ENCODE data around the gene PAK5. TPM values are rescaled to one million over a fixed set of nuclear protein-coding genes. Genes with fewer than 3 reads are reported as not detected.

Gene PAK5
- total and polyA plus RNA-seq, 2 experiments from 2014 or later = not detected

DNA sequence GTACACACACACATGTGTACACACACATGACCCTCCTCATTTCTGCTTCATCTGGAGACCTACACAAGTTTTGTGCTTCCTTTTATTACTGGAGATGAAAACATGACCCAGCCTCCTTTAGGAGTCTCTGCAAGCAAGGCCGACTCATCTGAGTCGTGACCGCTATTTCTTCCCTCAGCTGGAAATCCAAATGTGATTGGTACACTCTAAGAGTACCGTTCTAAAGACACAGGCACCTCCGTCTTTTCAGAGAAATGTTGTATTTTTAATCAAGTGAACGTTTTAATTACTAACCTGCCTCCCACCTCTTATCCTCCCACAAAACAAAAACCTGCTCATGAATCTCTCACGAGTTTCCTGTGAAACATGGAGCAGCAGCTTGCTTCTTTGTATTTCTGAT is 261.5 kb downstream of the PAK5 start:
- H3K79me2 ChIP-seq (ENCODE audit: insufficient read depth) = no peaks in the 10 kb centered on the region
- H3K9me2 ChIP-seq (ENCODE audit: insufficient read depth) = no peaks in the 10 kb centered on the region
- no peak overlapping the region for H2AFZ ChIP-seq
- H3K4me2 ChIP-seq (ENCODE audit: unreplicated experiment) = no peak overlapping the region
- H3K4me1 ChIP-seq (ENCODE audit: insufficient read depth) = no peaks in the 10 kb centered on the region
- H3K4me3 ChIP-seq = no peak overlapping the region
- no peak overlapping the region for H3K27ac ChIP-seq
- no peak for DNase-seq
- no peaks in the 10 kb centered on the region for H4K20me1 ChIP-seq (ENCODE audit: insufficient read depth)
- peaks cover 23% of the 10 kb centered on the region for H3K27me3 ChIP-seq (replicated peaks; ENCODE audit: insufficient read depth)
- 54 to 59% methylated on average over 7 of the region's 7 CpGs for WGBS, 2 experiments (ENCODE audit: low coverage in 1 of 2, low lambda C conversion rate in 2 of 2, missing lambda C conversion rate in 2 of 2)
- no peaks in the 10 kb centered on the region for H3K36me3 ChIP-seq (ENCODE audit: low read depth)
- H3F3A ChIP-seq (ENCODE audit: insufficient read depth) = no peaks in the 10 kb centered on the region
- H3K9ac ChIP-seq = no peak overlapping the region
- no peaks in the 10 kb centered on the region for H3K9me3 ChIP-seq (ENCODE audit: low read depth)
- TF ChIP-seq EZH2phosphoT487 (IDR thresholded peaks at IDR 0.05; ENCODE audit: insufficient read depth, low read depth) (no peak), EZH2 (IDR thresholded peaks at IDR 0.05; ENCODE audit: insufficient read depth, poor library complexity, severe bottlenecking) (no peak)
- in situ Hi-C loops (cut with MboI) = no loop called here

DNA sequence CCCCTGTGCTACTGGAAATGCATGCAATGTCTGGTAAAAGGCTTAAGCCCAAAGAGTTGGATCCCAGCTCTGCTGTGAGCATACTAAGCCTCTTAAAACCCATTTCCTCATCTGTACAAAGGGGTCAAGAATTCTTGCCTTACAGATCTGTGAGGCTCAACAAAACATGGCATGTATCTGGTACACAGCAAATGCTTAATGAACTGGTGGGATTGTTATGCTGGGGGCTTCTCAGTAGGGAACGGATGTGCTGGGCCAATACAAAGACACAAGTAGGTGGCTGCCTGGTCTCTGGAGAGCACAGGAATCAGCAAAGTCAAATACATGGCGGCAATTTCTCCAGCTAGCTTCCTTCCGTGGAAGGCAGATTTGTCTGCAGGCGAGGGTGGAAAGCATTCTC is 262.2 kb downstream of the PAK5 start:
- H3K27me3 ChIP-seq (replicated peaks; ENCODE audit: insufficient read depth) = peaks cover 21% of the 10 kb centered on the region
- H3F3A ChIP-seq (ENCODE audit: insufficient read depth) = no peaks in the 10 kb centered on the region
- H2AFZ ChIP-seq = no peak overlapping the region
- in situ Hi-C loops (cut with MboI) = no loop called here
- H3K79me2 ChIP-seq (ENCODE audit: insufficient read depth) = no peaks in the 10 kb centered on the region
- TF ChIP-seq EZH2 (IDR thresholded peaks at IDR 0.05; ENCODE audit: insufficient read depth, poor library complexity, severe bottlenecking) (no peak), EZH2phosphoT487 (IDR thresholded peaks at IDR 0.05; ENCODE audit: insufficient read depth, low read depth) (no peak)
- H3K4me2 ChIP-seq (ENCODE audit: unreplicated experiment) = no peak overlapping the region
- H3K9me3 ChIP-seq (ENCODE audit: low read depth) = no peaks in the 10 kb centered on the region
- H3K9me2 ChIP-seq (ENCODE audit: insufficient read depth) = no peaks in the 10 kb centered on the region
- H3K27ac ChIP-seq = no peak overlapping the region
- H3K36me3 ChIP-seq (ENCODE audit: low read depth) = no peaks in the 10 kb centered on the region
- H3K4me3 ChIP-seq = no peak overlapping the region
- WGBS, 2 experiments (ENCODE audit: low coverage in 1 of 2, low lambda C conversion rate in 2 of 2, missing lambda C conversion rate in 2 of 2) = 51% methylated on average over 4 of the region's 4 CpGs
- H3K4me1 ChIP-seq (ENCODE audit: insufficient read depth) = no peaks in the 10 kb centered on the region
- no peaks in the 10 kb centered on the region for H4K20me1 ChIP-seq (ENCODE audit: insufficient read depth)
- no peak for DNase-seq
- no peak overlapping the region for H3K9ac ChIP-seq

- Histone ChIP-seq H3K9me2 (ENCODE audit: insufficient read depth) (no peaks in the 10 kb centered on the region), H3K9me3 (ENCODE audit: low read depth) (no peaks in the 10 kb centered on the region), H4K20me1 (ENCODE audit: insufficient read depth) (no peaks in the 10 kb centered on the region), H3K4me2 (ENCODE audit: unreplicated experiment) (no peak overlapping the region), H3K4me1 (ENCODE audit: insufficient read depth) (no peaks in the 10 kb centered on the region), H3K4me3 (no peak overlapping the region), H3K27ac (no peak overlapping the region), H3K79me2 (ENCODE audit: insufficient read depth) (no peaks in the 10 kb centered on the region), H3K27me3 (replicated peaks; ENCODE audit: insufficient read depth) (peaks cover 19% of the 10 kb centered on the region), H2AFZ (no peak overlapping the region), H3K9ac (no peak overlapping the region), H3F3A (ENCODE audit: insufficient read depth) (no peaks in the 10 kb centered on the region), H3K36me3 (ENCODE audit: low read depth) (no peaks in the 10 kb centered on the region)
- in situ Hi-C loops (cut with MboI) = no loop called here
- WGBS, 2 experiments (ENCODE audit: low coverage in 1 of 2, low lambda C conversion rate in 2 of 2, missing lambda C conversion rate in 2 of 2) = 50 to 61% methylated on average over 1 of the region's 1 CpG
- TF ChIP-seq EZH2 (IDR thresholded peaks at IDR 0.05; ENCODE audit: insufficient read depth, poor library complexity, severe bottlenecking) = no peak
- no peak for TF ChIP-seq EZH2phosphoT487 (IDR thresholded peaks at IDR 0.05; ENCODE audit: insufficient read depth, low read depth)
- no peak for DNase-seq
Observed at GRCh38 chr20:9575836-9576235, 263.0 kb downstream of the PAK5 start.

DNA sequence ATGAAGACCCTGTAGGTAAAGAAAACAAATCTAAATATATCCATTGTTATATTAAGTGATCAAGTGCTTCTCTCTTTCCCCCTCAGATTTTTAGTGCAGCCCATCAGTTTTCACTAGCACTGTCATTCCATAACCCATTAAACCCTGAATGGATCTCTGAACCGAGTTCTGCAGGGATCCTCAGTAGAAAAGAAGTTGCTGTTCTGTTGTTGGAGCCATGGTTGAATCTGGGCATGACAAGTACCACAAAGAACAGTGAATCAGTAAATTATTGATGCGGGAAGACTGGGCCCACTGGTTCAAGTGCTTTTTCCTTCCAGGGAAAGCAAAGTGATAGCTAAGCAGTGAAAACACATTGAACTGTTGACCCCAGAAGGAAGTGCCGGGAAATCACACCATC is 264.1 kb downstream of the PAK5 start:
- H3K36me3 ChIP-seq (ENCODE audit: low read depth) = no peaks in the 10 kb centered on the region
- no peak overlapping the region for H3K27ac ChIP-seq
- peaks cover 19% of the 10 kb centered on the region for H3K27me3 ChIP-seq (replicated peaks; ENCODE audit: insufficient read depth)
- H3K79me2 ChIP-seq (ENCODE audit: insufficient read depth) = no peaks in the 10 kb centered on the region
- no peak for TF ChIP-seq EZH2phosphoT487 (IDR thresholded peaks at IDR 0.05; ENCODE audit: insufficient read depth, low read depth)
- no peak for TF ChIP-seq EZH2 (IDR thresholded peaks at IDR 0.05; ENCODE audit: insufficient read depth, poor library complexity, severe bottlenecking)
- no peaks in the 10 kb centered on the region for H3F3A ChIP-seq (ENCODE audit: insufficient read depth)
- in situ Hi-C loops (cut with MboI) = no loop called here
- no peak overlapping the region for H3K4me2 ChIP-seq (ENCODE audit: unreplicated experiment)
- H3K9me2 ChIP-seq (ENCODE audit: insufficient read depth) = no peaks in the 10 kb centered on the region
- H2AFZ ChIP-seq = no peak overlapping the region
- no peaks in the 10 kb centered on the region for H3K4me1 ChIP-seq (ENCODE audit: insufficient read depth)
- H3K9ac ChIP-seq = no peak overlapping the region
- no peaks in the 10 kb centered on the region for H3K9me3 ChIP-seq (ENCODE audit: low read depth)
- DNase-seq = no peak
- 25% methylated on average over 3 of the region's 3 CpGs for WGBS, 2 experiments (ENCODE audit: low coverage in 1 of 2, low lambda C conversion rate in 2 of 2, missing lambda C conversion rate in 2 of 2)
- H4K20me1 ChIP-seq (ENCODE audit: insufficient read depth) = no peaks in the 10 kb centered on the region
- no peak overlapping the region for H3K4me3 ChIP-seq

DNA sequence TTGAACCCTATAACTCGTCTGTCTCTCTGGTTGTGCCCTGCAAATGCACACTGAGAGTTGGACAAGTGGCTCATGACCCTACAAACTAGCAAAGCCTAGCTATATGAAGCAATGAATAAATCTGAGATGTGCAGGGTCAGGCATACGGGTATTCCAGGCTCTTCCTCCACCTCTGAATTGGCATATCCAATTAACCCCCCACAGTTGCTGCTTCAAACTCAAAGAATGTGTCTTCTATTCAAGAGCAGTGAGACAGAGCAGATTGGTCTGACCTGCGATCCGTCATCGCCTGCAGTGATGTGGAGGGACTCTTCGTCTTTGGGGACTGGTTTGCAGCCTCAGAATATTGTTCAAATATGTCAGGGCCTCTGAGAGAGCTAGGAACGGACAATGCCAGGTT is 264.7 kb downstream of the PAK5 start:
- no peaks in the 10 kb centered on the region for H3K79me2 ChIP-seq (ENCODE audit: insufficient read depth)
- H4K20me1 ChIP-seq (ENCODE audit: insufficient read depth) = no peaks in the 10 kb centered on the region
- TF ChIP-seq EZH2phosphoT487 (IDR thresholded peaks at IDR 0.05; ENCODE audit: insufficient read depth, low read depth) (no peak), EZH2 (IDR thresholded peaks at IDR 0.05; ENCODE audit: insufficient read depth, poor library complexity, severe bottlenecking) (no peak)
- no peak overlapping the region for H3K4me3 ChIP-seq
- no peak overlapping the region for H2AFZ ChIP-seq
- no peaks in the 10 kb centered on the region for H3K36me3 ChIP-seq (ENCODE audit: low read depth)
- H3K27me3 ChIP-seq (replicated peaks; ENCODE audit: insufficient read depth) = peaks cover 16% of the 10 kb centered on the region
- no peak overlapping the region for H3K9ac ChIP-seq
- no peak overlapping the region for H3K27ac ChIP-seq
- H3F3A ChIP-seq (ENCODE audit: insufficient read depth) = no peaks in the 10 kb centered on the region
- WGBS, 2 experiments (ENCODE audit: low coverage in 1 of 2, low lambda C conversion rate in 2 of 2, missing lambda C conversion rate in 2 of 2) = 35 to 39% methylated on average over 7 of the region's 7 CpGs
- no peak for DNase-seq
- no peak overlapping the region for H3K4me2 ChIP-seq (ENCODE audit: unreplicated experiment)
- H3K4me1 ChIP-seq (ENCODE audit: insufficient read depth) = no peaks in the 10 kb centered on the region
- no peaks in the 10 kb centered on the region for H3K9me3 ChIP-seq (ENCODE audit: low read depth)
- in situ Hi-C loops (cut with MboI) = no loop called here
- no peaks in the 10 kb centered on the region for H3K9me2 ChIP-seq (ENCODE audit: insufficient read depth)

All from GM23248 (cell line).